WERI-Rb-1 (cell line): ENCODE measurements around the gene ZC3H14.

Experiments
- DNase-seq: peaks from one replicate; pipeline ENCODE4 v3.0.0-alpha.2; 2020
- H3K27ac ChIP-seq: fragments of 250-450 bp; sonication (Bioruptor Pico); 2 replicates; pipeline ENCODE4 v1.5.1; 2020; ENCODE audit warnings: mild to moderate bottlenecking, moderate library complexity
- H3K27me3 ChIP-seq: fragments of 250-450 bp; sonication (Bioruptor Pico); 2 replicates; pipeline ENCODE4 v1.5.1; 2021; ENCODE audit warnings: mild to moderate bottlenecking, low read depth, moderate library complexity; ENCODE audit not compliant: insufficient read depth, severe bottlenecking
- H3K36me3 ChIP-seq: fragments of 250-450 bp; sonication (Bioruptor Pico); 2 replicates; pipeline ENCODE4 v1.5.1; 2020; ENCODE audit warnings: mild to moderate bottlenecking, moderate library complexity
- H3K4me3 ChIP-seq: 2 replicates; pipeline ENCODE4 v1.5.1; 2011; ENCODE audit warnings: low read depth, mild to moderate bottlenecking, control low read depth, low read length
- H3K9me3 ChIP-seq: fragments of 250-450 bp; sonication (Bioruptor Pico); 2 replicates; pipeline ENCODE4 v1.5.1; 2021; ENCODE audit warnings: mild to moderate bottlenecking, moderate library complexity; ENCODE audit not compliant: severe bottlenecking
- CTCF ChIP-seq: IDR thresholded peaks from 2 replicates; pipeline ENCODE4 v1.5.1; 2011; ENCODE audit warnings: low read depth, mild to moderate bottlenecking, control low read depth, inconsistent platforms, low read length

ZC3H14 gene

DNA sequence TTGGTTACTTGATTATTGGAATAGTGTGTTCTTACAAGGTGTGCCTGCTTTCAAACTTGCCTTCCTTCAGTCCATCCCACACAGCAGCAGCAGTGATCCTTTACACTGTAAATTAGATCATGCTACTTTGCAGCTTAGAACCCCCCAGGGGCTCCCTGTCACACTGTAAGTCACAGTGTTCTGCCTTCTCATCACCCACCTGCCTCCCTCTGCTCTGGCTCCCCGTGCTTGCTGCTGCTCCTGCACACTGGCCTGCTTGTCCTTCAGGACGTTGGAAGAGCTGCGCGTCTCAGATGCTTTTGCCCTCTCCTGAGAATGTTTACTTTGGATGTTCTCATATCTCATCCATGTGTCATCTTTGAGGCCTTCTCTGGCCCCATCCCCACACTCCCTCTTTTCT lies 27.3 kb downstream of the ZC3H14 start:
- Histone ChIP-seq H3K9me3 (no peaks in the 10 kb centered on the region), H3K27ac (no peak overlapping the region), H3K4me3 (no peak overlapping the region), H3K36me3 (peaks cover 69% of the 10 kb centered on the region), H3K27me3 (no peaks in the 10 kb centered on the region)
- no peak for TF ChIP-seq CTCF
- no peak for DNase-seq

- Histone ChIP-seq H3K27me3 (no peaks in the 10 kb centered on the region), H3K36me3 (peaks cover 63% of the 10 kb centered on the region), H3K4me3 (no peak overlapping the region), H3K9me3 (no peaks in the 10 kb centered on the region), H3K27ac (no peak overlapping the region)
- TF ChIP-seq CTCF: no peak
- no peak for DNase-seq
Observed at GRCh38 chr14:88592031-88592430, 29.2 kb downstream of the ZC3H14 start.

DNA sequence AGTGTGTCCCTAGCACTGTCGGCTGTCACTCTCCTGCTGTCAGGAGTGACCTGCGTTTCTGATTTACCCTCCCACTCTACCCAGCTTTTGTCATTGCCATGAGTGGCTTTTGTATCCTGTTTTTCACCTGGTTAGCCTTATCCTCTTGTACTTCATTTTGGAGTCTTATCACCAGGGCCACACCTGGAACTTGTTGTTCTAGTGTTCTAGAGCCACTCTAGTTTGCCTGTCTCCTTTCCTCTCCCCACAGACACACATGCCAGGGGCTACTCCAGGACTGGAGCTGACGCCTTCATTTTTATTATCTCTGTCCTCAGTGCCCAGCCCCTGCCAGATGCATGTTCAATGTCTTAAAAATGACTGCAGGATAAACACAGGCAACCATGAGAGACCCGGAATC lies 34.2 kb downstream of the ZC3H14 start:
- Histone ChIP-seq H3K27me3 (no peaks in the 10 kb centered on the region), H3K36me3 (peaks cover 71% of the 10 kb centered on the region), H3K4me3 (no peak overlapping the region), H3K27ac (no peak overlapping the region), H3K9me3 (no peaks in the 10 kb centered on the region)
- DNase-seq: no peak
- TF ChIP-seq CTCF: no peak

GRCh38 chr14:88597601-88598000 lies 34.8 kb downstream of the ZC3H14 start:
- Histone ChIP-seq H3K27me3 (no peaks in the 10 kb centered on the region), H3K27ac (no peak overlapping the region), H3K4me3 (no peak overlapping the region), H3K36me3 (peaks cover 75% of the 10 kb centered on the region), H3K9me3 (no peaks in the 10 kb centered on the region)
- TF ChIP-seq CTCF: no peak
- no peak for DNase-seq

DNA sequence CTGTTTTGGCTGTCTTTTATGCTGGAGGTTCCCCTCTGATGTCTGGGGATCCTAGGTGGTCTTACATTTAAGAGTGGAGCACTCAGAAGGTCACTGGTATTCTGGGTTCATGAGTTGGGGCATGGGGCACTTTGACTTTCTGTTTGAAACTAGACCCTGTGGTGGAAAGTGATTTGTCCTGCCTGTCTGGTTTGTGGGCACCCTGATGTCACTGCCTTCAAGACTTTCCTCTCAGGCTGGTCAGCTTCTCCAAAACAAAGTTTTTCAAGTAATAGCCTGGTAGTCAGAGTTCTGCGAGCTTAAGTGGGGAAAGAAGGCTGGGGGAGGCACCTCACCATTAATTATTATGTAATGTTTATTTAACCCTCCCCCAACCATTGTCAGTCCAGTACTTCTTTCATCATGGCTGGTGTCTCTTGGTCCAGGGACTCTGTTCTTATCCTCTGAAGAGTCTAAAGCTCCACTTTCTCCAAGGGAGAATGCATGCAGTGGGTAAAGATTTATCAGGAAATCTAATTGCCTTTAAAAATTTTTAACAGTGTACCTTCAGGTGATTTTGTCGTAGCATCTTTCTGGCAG lies 35.3 kb downstream of the ZC3H14 start:
- Histone ChIP-seq H3K9me3 (no peaks in the 10 kb centered on the region), H3K27me3 (no peaks in the 10 kb centered on the region), H3K36me3 (peaks cover 77% of the 10 kb centered on the region), H3K27ac (no peak overlapping the region), H3K4me3 (no peak overlapping the region)
- DNase-seq: no peak
- no peak for TF ChIP-seq CTCF

GRCh38 chr14:88599326-88599725 lies 36.5 kb downstream of the ZC3H14 start:
- Histone ChIP-seq H3K27ac (no peak overlapping the region), H3K4me3 (no peak overlapping the region), H3K9me3 (no peaks in the 10 kb centered on the region), H3K36me3 (peaks cover 78% of the 10 kb centered on the region), H3K27me3 (no peaks in the 10 kb centered on the region)
- no peak for TF ChIP-seq CTCF
- no peak for DNase-seq
